ENCODE results near the gene BANF2. TPM values are rescaled to one million over a fixed set of nuclear protein-coding genes. Genes with fewer than 3 reads are reported as not detected.
A peak's percentile ranks its signal among the peaks of the same experiment; 100 is the strongest.

BANF2 gene
- total and polyA plus RNA-seq, 2 of the 13 experiments (the other 11 are each of a cell fraction or from before 2014, with no cell fraction given), result 0.35 TPM; not detected in 1

- TF ChIP-seq CREB3 (CRISPR knock-in tag; IDR thresholded peaks at IDR 0.05) (no peak), BRD4 (CRISPR knock-in tag; IDR thresholded peaks at IDR 0.05) (no peak; the same call in 1 of the 2 replicates), ZNF343 (CRISPR knock-in tag; IDR thresholded peaks at IDR 0.05) (no peak), ZNF550 (CRISPR knock-in tag; IDR thresholded peaks at IDR 0.05; ENCODE audit: borderline replicate concordance) (no peak), HCFC1 (IDR thresholded peaks at IDR 0.05; ENCODE audit: low read depth, low read length) (no peak), POLR2AphosphoS2 (IDR thresholded peaks at IDR 0.05; ENCODE audit: low read depth, low read length) (no peak), ZNF101 (CRISPR knock-in tag; IDR thresholded peaks at IDR 0.05; ENCODE audit: borderline replicate concordance, low read depth) (no peak), CSRNP1 (CRISPR knock-in tag; IDR thresholded peaks at IDR 0.05) (no peak), ZNF678 (CRISPR knock-in tag; IDR thresholded peaks at IDR 0.05) (no peak), ZXDC (CRISPR knock-in tag; IDR thresholded peaks at IDR 0.05) (no peak), ZNF354B (CRISPR knock-in tag; IDR thresholded peaks at IDR 0.05) (no peak), JDP2 (CRISPR knock-in tag; IDR thresholded peaks at IDR 0.05; ENCODE audit: borderline replicate concordance) (no peak), SNAI1 (CRISPR knock-in tag; IDR thresholded peaks at IDR 0.05; ENCODE audit: borderline replicate concordance) (0 out of 2 replicates have a peak, but pooled peaks have one; percentile 27), HNRNPUL1 (IDR thresholded peaks at IDR 0.05; ENCODE audit: low read depth, low read length) (no peak), ARHGAP35 (CRISPR knock-in tag; IDR thresholded peaks at IDR 0.05; ENCODE audit: borderline replicate concordance) (no peak), MAZ (IDR thresholded peaks at IDR 0.05; ENCODE audit: borderline replicate concordance, low read depth, low read length) (no peak), MAZ (CRISPR knock-in tag; IDR thresholded peaks at IDR 0.05; ENCODE audit: low read depth) (no peak), ZNF432 (CRISPR knock-in tag; IDR thresholded peaks at IDR 0.05; ENCODE audit: borderline replicate concordance) (no peak), ZNF549 (CRISPR knock-in tag; IDR thresholded peaks at IDR 0.05) (no peak), XBP1 (CRISPR knock-in tag; IDR thresholded peaks at IDR 0.05) (no peak)
Measured at GRCh38 chr20:17682889-17683198, 16.9 kb upstream of the BANF2 start (continued).

Data from HepG2 (cell line).